Right ventricle myocardium superior (tissue), 1 donor: ENCODE data around the gene RGS1. TPM values are rescaled to one million over a fixed set of nuclear protein-coding genes. Genes with fewer than 3 reads are reported as not detected.

Source experiments
- ATAC-seq: fragments of 200-7000 bp; cut with Tn5 transposase; one replicate; pipeline ENCODE4 v1.9.1; 2020; ENCODE audit warnings: mild to moderate bottlenecking; ENCODE audit not compliant: poor library complexity
- DNase-seq: peaks from one replicate; pipeline ENCODE4 v3.0.0-alpha.2; 2020
- intact Hi-C: fragments of 100-400 bp; cut with DNase I; formaldehyde crosslinking; loops from one replicate; pipeline ENCODE4 v1.11.2; 2022
- total RNA-seq: library from RNA; stranded (reverse); fragmentation: NEBNext Ultra II Directional; extraction: Animal tissue kit (Norgen Biotek cat#: 25700); gene quantifications from one replicate; pipeline ENCODE4 v1.2.1, GENCODE V29; 2021
- donor health status: DM: no; HTN: yes; CAD: no; lungs with severe emphysema.

Gene RGS1
- total RNA-seq, 1 donor from 2014 or later: 0.65 TPM

DNA sequence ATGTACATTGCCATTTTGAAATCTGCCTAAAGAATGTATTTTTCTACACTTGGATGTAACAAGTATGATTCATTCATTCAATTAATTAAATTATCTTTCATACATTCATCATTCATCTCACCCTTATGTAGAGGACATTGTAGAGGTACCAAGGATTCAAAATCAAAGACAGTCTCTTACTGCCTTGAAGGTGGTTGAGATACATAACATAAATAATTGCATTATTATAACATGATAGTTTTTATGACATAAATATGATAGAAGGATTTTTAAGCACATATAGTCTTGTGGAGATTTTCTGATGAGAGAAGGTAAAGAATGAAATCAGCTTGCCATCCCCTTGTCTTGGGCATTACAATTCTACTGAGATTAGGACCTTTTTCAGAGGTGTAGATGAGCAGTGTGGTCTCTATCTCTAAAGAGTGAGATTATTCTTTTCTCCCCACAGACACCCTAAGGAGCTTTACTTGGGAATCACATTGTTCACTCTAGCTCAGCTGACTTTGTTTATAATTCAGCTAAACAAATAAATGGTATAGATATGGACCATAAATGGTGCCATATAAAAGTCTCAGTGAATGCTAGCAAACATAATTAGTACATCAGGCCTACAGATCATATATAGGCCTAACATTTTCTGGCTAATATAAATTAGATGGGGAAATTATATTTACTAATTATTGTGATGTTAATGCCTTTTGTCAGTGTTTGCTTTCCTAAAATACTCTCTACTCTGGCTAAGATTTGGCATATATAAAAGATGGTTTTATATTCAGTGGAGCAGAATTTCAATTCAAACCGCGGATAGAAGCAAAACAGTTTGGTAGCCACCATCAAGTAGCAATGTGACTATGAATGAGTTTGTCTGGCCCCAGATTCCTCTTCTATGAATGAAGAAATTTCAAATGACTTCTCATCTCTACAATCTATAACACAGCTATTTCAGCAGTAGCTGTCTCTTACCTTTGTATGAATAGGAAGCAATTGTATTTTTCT is 1.9 kb downstream of the RGS1 start:
- intact Hi-C loops: no loop called here
- ATAC-seq: no peak
- no peak for DNase-seq

DNA sequence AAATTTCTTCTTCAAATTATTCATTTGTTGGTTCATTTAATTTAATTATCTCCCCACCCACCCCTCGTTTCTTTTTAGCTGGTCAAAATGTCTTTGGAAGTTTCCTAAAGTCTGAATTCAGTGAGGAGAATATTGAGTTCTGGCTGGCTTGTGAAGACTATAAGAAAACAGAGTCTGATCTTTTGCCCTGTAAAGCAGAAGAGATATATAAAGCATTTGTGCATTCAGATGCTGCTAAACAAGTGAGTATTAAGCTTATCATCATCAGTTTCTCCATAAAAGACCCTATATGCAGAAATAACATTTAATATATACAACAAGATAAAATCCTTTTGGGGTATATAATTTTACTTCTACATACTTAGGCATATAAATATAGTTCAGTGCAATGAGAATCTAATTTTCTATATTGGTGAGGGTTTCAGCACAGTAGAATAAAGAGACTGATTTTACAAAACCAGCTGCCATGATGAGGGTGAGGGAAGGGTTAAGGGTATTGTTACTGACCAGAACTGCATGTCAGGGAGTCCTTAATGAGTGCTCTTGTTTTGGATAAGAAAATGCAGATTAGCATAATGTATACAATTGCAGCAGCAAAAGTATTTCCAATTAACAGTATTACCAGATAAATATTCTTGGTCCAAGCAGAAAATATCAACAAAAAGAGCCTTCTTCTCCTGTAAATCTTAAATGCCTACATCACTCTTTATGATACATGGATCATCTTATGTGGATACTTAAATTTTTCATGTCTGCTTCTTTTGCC is 2.8 kb downstream of the RGS1 start:
- intact Hi-C loops: no loop called here
- DNase-seq (no peak), ATAC-seq (no peak)

DNA sequence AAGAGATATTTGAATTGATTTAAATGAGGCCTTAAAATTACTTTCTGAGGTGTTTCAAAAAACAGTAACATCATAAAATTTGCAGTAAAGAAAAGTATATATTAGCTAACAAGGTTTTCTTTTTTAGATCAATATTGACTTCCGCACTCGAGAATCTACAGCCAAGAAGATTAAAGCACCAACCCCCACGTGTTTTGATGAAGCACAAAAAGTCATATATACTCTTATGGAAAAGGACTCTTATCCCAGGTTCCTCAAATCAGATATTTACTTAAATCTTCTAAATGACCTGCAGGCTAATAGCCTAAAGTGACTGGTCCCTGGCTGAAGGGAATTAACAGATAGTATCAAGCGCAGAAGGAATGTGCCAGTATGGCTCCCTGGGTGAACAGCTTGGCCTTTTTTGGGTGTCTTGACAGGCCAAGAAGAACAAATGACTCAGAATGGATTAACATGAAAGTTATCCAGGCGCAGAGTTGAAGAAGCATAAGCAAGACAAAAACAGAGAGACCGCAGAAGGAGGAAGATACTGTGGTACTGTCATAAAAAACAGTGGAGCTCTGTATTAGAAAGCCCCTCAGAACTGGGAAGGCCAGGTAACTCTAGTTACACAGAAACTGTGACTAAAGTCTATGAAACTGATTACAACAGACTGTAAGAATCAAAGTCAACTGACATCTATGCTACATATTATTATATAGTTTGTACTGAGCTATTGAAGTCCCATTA is 3.6 kb downstream of the RGS1 start:
- intact Hi-C loops: no loop called here
- no peak for ATAC-seq
- no peak for DNase-seq

DNA sequence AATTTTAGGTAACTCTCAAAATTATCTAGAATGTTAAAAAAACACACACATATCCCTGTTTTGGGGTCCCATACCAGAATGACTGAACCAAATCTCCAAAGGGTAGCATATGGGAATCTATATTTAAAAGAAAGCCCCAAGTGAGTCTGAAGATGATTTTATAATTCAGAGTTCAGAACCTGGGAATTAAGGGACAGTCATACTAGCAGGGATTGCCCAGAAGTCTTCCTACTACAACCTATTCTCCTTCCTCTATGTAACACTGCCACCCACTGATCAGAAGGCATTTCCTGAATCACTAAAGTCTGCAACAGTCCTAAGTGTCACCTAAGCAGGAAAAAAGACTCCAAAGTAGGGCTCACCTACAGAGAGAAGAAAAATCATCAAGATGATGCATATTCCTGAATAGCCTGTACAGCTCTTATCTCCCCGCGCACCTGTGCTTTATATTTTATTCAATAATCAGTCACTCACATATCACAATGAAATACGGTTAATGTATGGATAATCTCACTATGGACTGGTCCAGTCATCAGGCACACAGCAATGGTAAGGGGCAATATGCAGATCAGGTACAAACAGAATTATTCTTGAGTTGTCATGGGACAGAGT is 4.9 kb downstream of the RGS1 start:
- ATAC-seq (peak; percentile 88), DNase-seq (no peak)
- intact Hi-C loops: loop anchor here (10.0 kb wide), 1 partner anchor 106 kb away; no protein-coding TSS in a partner anchor

DNA sequence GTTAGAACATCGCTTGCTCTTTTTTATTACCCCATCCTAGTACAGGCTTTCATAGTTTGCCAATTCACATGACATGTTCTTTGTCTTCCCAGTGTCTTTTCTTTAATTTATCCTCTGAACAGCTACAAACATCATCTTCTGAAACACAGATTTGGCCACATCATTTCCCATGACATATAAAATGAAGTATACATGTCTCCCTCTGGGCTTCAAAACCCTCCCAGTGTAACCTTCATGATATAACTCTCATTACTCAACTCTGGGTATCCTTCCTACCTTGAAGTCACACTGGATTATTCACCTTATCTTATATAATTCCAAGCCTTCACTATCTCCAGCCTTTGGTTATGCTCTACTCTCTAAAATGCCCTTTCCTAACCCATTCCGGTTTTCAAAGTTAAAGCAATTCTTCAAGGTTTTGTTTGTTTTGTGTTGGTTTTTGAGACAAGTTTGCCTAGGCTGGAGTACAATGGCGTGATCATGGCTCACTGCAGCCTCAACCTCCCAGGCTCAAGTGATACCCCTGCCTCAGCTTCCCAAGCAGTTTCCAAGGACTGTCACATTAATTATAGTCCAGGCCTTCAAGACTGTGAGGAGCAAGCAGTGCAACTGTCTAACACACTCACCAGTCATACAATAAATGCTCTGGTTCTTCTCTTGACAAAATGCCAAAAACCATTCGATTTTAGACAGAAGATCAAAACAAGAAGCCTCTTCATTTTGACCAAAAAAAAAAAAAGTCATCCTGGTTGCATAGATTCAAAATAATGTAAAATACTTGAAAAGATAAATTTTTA is 5.8 kb downstream of the RGS1 start:
- intact Hi-C loops: loop anchor here (10.0 kb wide), 1 partner anchor 107 kb away; no protein-coding TSS in a partner anchor
- ATAC-seq (no peak), DNase-seq (no peak)

DNA sequence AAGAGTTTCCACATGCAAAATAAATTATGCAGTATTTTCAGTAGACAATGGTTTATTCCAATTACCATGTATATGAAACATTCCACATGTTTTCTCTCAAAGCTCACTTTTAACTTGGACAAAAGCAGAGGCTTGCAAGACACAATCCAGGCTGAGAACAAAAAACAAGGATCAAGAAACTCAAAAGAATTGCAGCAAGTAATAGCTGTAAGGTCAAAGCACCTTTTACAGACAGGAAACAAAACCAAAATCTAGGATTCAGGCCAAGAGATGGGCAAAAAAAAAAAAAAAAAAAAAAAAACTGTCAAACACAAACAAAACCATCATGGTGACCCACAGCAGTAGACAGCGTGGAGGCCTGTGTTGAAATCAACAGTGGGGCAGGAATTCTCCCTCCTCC is 9.3 kb downstream of the RGS1 start:
- intact Hi-C loops: loop anchor here (10.0 kb wide), 1 partner anchor 110 kb away; no protein-coding TSS in a partner anchor
- DNase-seq: no peak
- ATAC-seq: no peak

DNA sequence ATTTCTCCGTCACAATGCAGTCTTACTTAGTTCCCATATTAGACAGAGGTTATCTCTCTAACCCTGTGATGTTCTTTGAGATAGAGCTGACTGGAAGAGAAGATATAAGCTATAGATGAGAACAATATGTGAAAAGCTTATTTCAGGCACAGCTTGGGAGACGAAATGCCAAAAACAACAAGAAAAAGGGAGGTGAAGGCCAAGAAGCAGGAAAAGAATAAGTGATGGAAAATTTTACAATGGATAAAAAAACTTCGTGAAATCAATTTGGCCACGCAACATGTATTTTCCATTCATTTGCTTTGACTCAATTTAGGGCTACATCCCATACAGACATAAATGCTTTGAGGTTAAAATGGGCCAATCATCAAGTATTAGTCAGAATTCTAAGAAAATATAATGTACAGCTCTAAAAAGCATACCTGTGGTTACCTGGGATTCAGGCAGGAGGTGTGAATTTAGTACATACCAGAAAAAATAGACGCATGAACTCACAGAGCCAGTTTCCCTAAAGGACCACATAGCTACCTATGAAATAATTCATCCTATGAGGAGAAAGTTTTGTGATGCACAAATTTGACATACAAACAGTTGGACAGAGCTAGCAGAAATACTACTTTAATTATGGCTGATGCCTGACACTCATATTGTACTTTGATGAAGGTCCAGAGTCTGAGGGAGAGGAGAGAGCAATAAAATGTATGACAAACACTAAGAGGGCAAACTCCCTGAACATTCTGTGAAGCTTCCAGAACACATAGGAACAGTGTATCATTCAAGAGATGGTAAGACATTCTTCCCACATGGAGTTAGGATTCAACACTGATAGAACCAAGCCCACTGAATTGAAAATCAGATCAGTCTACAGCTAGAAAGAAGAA is 12.1 kb downstream of the RGS1 start:
- intact Hi-C loops: loop anchor here (10.0 kb wide), 1 partner anchor 113 kb away; no protein-coding TSS in a partner anchor
- ATAC-seq (no peak), DNase-seq (no peak)

DNA sequence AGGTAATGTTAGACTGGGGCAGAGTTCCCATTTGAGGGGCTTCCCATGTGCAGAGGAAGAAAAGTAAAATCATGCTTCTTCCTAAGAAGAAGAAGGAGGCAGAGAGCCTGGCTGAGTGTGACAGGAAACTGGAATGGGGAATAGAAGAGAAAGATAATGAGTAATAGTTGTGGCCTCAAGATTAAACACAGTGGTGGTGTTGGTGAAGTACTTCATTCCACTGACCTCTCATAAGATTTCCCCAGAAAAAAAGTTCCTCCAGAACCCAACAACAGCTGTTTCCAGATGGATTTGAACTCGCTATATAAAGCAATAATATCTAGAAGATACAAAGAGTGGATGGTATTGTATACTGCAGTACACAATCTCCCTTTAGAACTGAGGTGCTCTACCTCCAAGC is 13.0 kb downstream of the RGS1 start:
- DNase-seq: no peak
- no peak for ATAC-seq
- intact Hi-C loops: loop anchor here (10.0 kb wide), 1 partner anchor 114 kb away; no protein-coding TSS in a partner anchor

DNA sequence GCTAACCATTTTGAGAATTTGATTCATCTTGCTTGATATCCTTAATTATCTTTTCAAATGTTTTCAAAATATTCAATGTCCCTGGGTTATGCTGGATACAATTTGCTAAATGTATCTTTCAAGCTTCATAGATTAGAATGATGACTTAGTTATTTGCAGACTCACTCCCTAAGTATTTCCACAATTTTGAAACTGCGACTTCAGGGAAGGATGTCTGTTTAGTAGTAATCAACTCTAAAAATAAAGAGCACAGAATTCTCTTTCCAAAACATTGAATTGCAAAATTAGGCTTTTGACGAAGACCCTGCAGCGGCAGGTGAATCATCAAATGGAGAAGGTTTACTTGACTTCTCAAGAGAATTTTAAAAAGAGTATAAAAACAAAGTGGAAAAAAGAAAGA is 14.2 kb downstream of the RGS1 start:
- DNase-seq (no peak), ATAC-seq (no peak)
- intact Hi-C loops: loop anchor here (10.0 kb wide), 1 partner anchor 115 kb away; no protein-coding TSS in a partner anchor

DNA sequence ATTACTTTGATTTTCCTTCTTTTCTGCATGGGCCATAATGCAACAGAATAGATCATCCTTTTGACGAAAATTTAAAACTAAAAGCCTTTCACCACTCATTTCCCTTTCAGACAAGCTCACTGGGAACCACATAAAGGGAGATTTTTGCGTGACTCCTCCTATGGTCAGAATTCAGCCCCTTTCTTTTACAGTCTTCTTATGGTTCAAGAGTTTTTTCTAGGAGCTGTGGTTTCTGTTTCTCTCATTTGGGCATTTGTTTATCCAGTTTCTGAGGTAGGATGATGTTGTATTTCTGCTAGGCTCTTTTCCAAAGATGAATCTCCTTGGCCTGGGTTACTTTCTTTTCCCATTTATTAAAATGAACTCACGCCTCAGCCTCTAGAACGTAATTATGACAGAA is 16.9 kb downstream of the RGS1 start:
- intact Hi-C loops: no loop called here
- DNase-seq (no peak), ATAC-seq (no peak)

DNA sequence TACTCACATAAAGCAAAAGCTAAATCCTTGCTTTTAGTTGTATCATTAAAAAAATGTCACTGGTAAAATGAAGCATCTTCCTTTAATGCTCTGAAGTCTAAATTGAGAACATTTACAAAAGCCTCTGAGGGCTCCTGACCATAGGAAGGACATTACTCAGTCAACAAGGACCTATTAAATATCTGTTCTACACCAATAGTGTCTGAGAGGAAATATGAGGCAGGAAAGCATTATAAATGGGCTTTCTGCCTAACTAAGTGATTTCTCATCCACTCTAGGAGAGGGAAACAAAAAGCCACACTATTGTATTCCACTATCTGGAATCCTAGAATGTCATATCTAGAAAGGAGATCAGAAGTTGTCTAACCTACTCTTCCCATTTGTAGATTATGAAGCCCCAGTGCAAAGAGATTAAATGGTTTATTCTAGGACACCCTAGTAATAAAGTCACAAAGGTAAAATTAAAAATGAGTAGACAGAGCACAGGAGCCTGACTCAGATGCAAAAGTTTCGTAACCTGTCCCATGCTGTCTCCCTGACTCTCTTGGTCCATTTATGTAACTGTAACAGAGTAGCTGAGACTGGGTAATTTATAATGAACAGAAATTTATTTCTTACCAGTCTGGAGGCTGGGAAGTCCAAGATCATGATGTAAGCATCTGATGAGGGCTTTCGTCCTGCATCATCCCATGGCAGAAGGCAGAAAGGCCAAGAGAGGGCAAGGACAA is 17.6 kb downstream of the RGS1 start:
- no peak for DNase-seq
- ATAC-seq: no peak
- intact Hi-C loops: no loop called here

DNA sequence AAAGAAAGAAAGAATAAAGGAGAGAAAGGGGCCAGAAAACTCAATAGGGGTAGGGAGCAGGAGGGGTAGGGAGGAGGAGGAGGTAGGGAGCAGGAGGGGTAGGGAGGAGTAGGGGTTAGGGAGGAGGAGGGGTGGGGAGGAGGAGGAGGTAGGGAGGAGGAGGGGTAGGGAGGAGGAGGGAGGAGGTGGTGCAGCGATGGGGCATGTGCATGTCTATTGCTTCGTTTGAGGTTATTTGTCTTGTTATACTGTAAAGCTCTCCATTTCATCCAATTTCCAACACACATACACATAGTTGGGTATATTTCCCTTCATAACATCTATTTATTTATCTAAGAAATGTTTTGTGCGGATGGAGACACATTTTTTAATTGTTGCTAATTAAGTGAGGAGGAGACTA is 19.7 kb downstream of the RGS1 start:
- intact Hi-C loops: no loop called here
- ATAC-seq (no peak), DNase-seq (no peak)

DNA sequence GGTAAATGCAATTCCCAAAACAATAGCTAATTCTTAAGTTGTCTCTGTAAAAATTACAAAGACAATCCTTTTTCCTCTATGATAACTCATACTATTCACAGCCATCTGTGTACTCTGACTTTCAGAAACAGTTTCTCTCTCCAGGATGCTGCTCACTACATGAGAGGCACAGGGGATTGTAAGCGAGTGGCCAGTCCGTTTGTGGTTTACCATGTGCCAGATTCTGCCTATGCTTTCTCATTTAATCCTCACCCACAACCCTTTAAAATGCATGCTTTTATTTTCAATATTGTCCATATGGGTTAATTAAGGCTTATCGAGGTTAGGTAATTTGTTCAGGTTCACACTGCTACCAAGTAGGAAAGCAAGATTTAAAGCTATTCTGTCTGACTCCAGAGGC is 23.0 kb downstream of the RGS1 start:
- ATAC-seq (no peak), DNase-seq (no peak)
- intact Hi-C loops: no loop called here

DNA sequence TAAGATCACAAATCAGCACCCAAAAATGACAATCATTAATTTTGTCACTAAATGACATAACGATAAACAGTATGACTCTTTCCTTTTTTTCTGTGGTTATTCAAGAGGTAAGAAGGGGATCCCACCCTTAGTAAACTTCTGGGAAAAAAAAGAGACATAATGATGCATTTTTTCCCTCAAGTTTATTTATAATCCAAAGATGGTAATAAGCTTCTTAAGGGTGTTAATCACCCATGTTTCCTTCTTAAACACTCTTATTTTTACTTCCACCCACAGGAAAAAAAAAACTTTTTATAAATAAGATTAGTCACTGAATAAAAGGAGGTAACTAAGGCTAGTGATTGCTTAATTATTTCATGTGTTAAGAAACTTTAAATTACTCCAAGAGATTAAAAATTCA is 24.7 kb downstream of the RGS1 start:
- DNase-seq (no peak), ATAC-seq (no peak)
- intact Hi-C loops: no loop called here

DNA sequence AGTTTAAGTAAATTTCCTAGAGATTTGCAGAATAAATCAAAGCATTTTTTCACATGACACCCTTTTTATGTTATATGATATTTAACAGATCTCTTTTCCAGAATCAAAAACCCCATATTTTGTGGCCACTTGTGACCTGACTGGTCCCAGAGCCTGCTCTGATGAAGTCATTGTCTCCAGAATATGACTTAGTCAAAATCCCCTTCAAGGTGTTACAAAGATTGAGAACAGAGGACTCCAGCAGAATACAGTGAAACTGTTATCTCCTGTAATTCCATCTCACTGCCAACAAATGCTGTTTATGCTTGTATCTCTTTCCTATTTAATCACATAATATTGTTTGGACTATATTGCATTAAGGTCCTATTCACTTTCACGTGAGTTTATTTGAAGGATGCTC is 25.6 kb downstream of the RGS1 start:
- intact Hi-C loops: no loop called here
- DNase-seq (no peak), ATAC-seq (no peak)

DNA sequence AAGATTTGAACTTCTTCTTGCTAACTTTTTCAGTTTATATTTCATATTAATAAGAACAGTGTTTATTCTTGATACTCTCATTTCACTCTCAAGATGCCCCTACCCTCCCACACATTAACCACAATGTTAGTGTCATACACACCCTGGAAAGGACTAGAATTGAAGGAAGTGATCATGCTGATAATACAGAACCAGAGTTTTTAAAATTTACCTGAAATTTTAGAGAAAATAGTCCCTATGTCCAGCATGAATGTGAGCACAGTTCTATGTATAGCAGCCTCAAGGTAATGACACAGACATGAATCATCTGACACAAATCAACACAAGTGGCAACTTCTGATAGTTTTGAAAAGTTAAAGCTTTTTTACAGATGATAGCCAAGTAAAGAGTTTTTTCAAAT is 26.0 kb downstream of the RGS1 start:
- ATAC-seq (no peak), DNase-seq (no peak)
- intact Hi-C loops: no loop called here
